HEK293 (cell line): Measurements from ENCODE around the gene METTL1.

Experiments used
- CTCF ChIA-PET: fragments of 350-600 bp; formaldehyde crosslinking; extraction: SDS; loops from one replicate; lab custom pipeline; 2021; ENCODE audit warnings: antibody characterized with exemption; lab: Yijun Ruan, JAX
- POLR2A ChIA-PET: fragments of 300-600 bp; formaldehyde crosslinking; extraction: SDS; loops from one replicate; lab custom pipeline; 2020; ENCODE audit warnings: antibody characterized with exemption, inconsistent platforms; lab: Yijun Ruan, JAX
- H3K27ac ChIP-seq: fragments of 200-500 bp; sonication (Bioruptor generic); 2 replicates; pipeline ENCODE4 v1.5.1; 2014; ENCODE audit warnings: low read depth, low read length, control low read depth, inconsistent platforms; ENCODE audit errors: extremely low read depth
- H3K36me3 ChIP-seq, 2 experiments: fragments of 200-500 bp in 1 of 2; sonication (Bioruptor generic) in 1 of 2; 1 replicate in 1 of 2; 2 replicates in 1 of 2; pipeline ENCODE4 v1.5.1; 2014 to 2017; ENCODE audit warnings: inconsistent platforms in 2 of 2, low read length in 2 of 2; ENCODE audit not compliant: control insufficient read depth in 2 of 2, insufficient read depth in 1 of 2
- H3K4me1 ChIP-seq: fragments of 200-500 bp; sonication (Bioruptor generic); 2 replicates; pipeline ENCODE4 v1.5.1; 2014; ENCODE audit warnings: mild to moderate bottlenecking, low read length, inconsistent platforms; ENCODE audit not compliant: control insufficient read depth, insufficient read depth
- H3K4me3 ChIP-seq: 2 replicates; pipeline ENCODE4 v1.5.1; 2011; ENCODE audit warnings: low read depth, mild to moderate bottlenecking, control low read depth, low read length, moderate library complexity
- H3K9me3 ChIP-seq: fragments of 200-500 bp; sonication (Bioruptor generic); 2 replicates; pipeline ENCODE4 v1.5.1; 2014; ENCODE audit warnings: low read depth, low read length, inconsistent platforms; ENCODE audit not compliant: control insufficient read depth, insufficient read depth
- GFI1B ChIP-seq: fragments of 450-650 bp; formaldehyde crosslinking; IDR thresholded peaks from 2 replicates; pipeline ENCODE4 v1.5.1; 2016; ENCODE audit warnings: missing biosample characterization, missing genetic modification characterization
- HOXA7 ChIP-seq: sonication (generic); formaldehyde crosslinking; IDR thresholded peaks from 2 replicates; pipeline ENCODE4 v1.8.1; 2022; ENCODE audit warnings: missing genetic modification reagents, borderline replicate concordance
- HOXC10 ChIP-seq: sonication (generic); formaldehyde crosslinking; IDR thresholded peaks from 2 replicates; pipeline ENCODE4 v1.8.1; 2023; ENCODE audit warnings: mild to moderate bottlenecking, missing genetic modification reagents
- IKZF3 ChIP-seq: fragments of 450-650 bp; IDR thresholded peaks from 2 replicates; pipeline ENCODE4 v1.5.0; 2018; ENCODE audit warnings: missing biosample characterization, mild to moderate bottlenecking, missing genetic modification characterization, moderate library complexity
- KLF7 ChIP-seq: fragments of 450-650 bp; formaldehyde crosslinking; IDR thresholded peaks from 2 replicates; pipeline ENCODE4 v1.5.1; 2016; ENCODE audit warnings: missing biosample characterization, missing genetic modification characterization, borderline replicate concordance
- SALL2 ChIP-seq: fragments of 450-650 bp; formaldehyde crosslinking; IDR thresholded peaks from 2 replicates; pipeline ENCODE4 v1.5.0; 2017; ENCODE audit warnings: missing biosample characterization, mild to moderate bottlenecking, missing genetic modification characterization, borderline replicate concordance
- SCRT2 ChIP-seq: fragments of 450-650 bp; formaldehyde crosslinking; IDR thresholded peaks from 2 replicates; pipeline ENCODE4 v1.5.1; 2016; ENCODE audit warnings: missing biosample characterization, missing genetic modification characterization
- TCF7L2 ChIP-seq: IDR thresholded peaks from 2 replicates; pipeline ENCODE4 v1.6.1; 2011; ENCODE audit warnings: low read depth, mild to moderate bottlenecking, inconsistent platforms, low read length, moderate library complexity, borderline replicate concordance
- TRIM28 ChIP-seq: IDR thresholded peaks from 2 replicates; pipeline ENCODE4 v1.6.1; 2011; ENCODE audit warnings: low read length, control low read depth, borderline replicate concordance
- ZBTB17 ChIP-seq: fragments of 450-650 bp; formaldehyde crosslinking; IDR thresholded peaks from 2 replicates; pipeline ENCODE4 v1.5.1; 2016; ENCODE audit warnings: missing biosample characterization, missing genetic modification characterization
- ZBTB20 ChIP-seq: fragments of 450-650 bp; formaldehyde crosslinking; IDR thresholded peaks from 2 replicates; pipeline ENCODE4 v1.5.1; 2016; ENCODE audit warnings: missing biosample characterization, missing genetic modification characterization
- ZFP69B ChIP-seq: fragments of 450-650 bp; formaldehyde crosslinking; IDR thresholded peaks from 2 replicates; pipeline ENCODE4 v1.5.1; 2016; ENCODE audit warnings: missing biosample characterization, missing genetic modification characterization
- ZIC2 ChIP-seq: fragments of 450-650 bp; formaldehyde crosslinking; IDR thresholded peaks from 2 replicates; pipeline ENCODE4 v1.5.1; 2016; ENCODE audit warnings: missing biosample characterization, missing genetic modification characterization
- ZNF214 ChIP-seq: fragments of 450-650 bp; formaldehyde crosslinking; IDR thresholded peaks from 2 replicates; pipeline ENCODE4 v1.5.1; 2017; ENCODE audit warnings: missing biosample characterization, mild to moderate bottlenecking, missing genetic modification characterization, borderline replicate concordance
- ZNF302 ChIP-seq: fragments of 450-650 bp; formaldehyde crosslinking; IDR thresholded peaks from 2 replicates; pipeline ENCODE4 v1.5.1; 2016; ENCODE audit warnings: missing biosample characterization, missing genetic modification characterization, low read depth
- ZNF354C ChIP-seq: fragments of 450-650 bp; formaldehyde crosslinking; IDR thresholded peaks from 2 replicates; pipeline ENCODE4 v1.5.1; 2016; ENCODE audit warnings: missing biosample characterization, missing genetic modification characterization, low read depth, borderline replicate concordance
- ZNF366 ChIP-seq: fragments of 450-650 bp; formaldehyde crosslinking; conservative IDR thresholded peaks from 2 replicates; pipeline ENCODE4 v1.5.1; 2016; ENCODE audit warnings: missing biosample characterization, missing genetic modification characterization
- ZNF501 ChIP-seq: fragments of 450-650 bp; formaldehyde crosslinking; IDR thresholded peaks from 2 replicates; pipeline ENCODE4 v1.5.1; 2016; ENCODE audit warnings: missing biosample characterization, missing genetic modification characterization
- ZNF513 ChIP-seq: fragments of 450-650 bp; IDR thresholded peaks from 2 replicates; pipeline ENCODE4 v1.5.1; 2018; ENCODE audit warnings: missing biosample characterization, missing genetic modification characterization
- ZNF548 ChIP-seq: fragments of 450-650 bp; formaldehyde crosslinking; IDR thresholded peaks from 2 replicates; pipeline ENCODE4 v1.5.1; 2016; ENCODE audit warnings: missing biosample characterization, missing genetic modification characterization
- ZNF580 ChIP-seq: fragments of 450-650 bp; formaldehyde crosslinking; IDR thresholded peaks from 2 replicates; pipeline ENCODE4 v1.5.1; 2016; ENCODE audit warnings: missing biosample characterization, missing genetic modification characterization
- ZNF585B ChIP-seq: fragments of 450-650 bp; formaldehyde crosslinking; IDR thresholded peaks from 2 replicates; pipeline ENCODE4 v1.5.1; 2016; ENCODE audit warnings: missing biosample characterization, missing genetic modification characterization
- ZNF600 ChIP-seq: fragments of 450-650 bp; formaldehyde crosslinking; IDR thresholded peaks from 2 replicates; pipeline ENCODE4 v1.5.1; 2016; ENCODE audit warnings: missing biosample characterization, missing genetic modification characterization
- ZNF621 ChIP-seq: fragments of 450-650 bp; formaldehyde crosslinking; IDR thresholded peaks from 2 replicates; pipeline ENCODE4 v1.5.1; 2017; ENCODE audit warnings: missing biosample characterization, missing genetic modification characterization
- ZNF76 ChIP-seq: fragments of 450-650 bp; formaldehyde crosslinking; IDR thresholded peaks from 2 replicates; pipeline ENCODE4; 2016; ENCODE audit warnings: low read depth, missing biosample characterization, missing genetic modification characterization, borderline replicate concordance
- ZNF830 ChIP-seq: fragments of 450-650 bp; IDR thresholded peaks from 2 replicates; pipeline ENCODE4 v1.5.0; 2018; ENCODE audit warnings: missing biosample characterization, missing genetic modification characterization, low read depth, mild to moderate bottlenecking, moderate library complexity
- ZNF843 ChIP-seq: fragments of 450-650 bp; formaldehyde crosslinking; IDR thresholded peaks from 2 replicates; pipeline ENCODE4 v1.5.1; 2016; ENCODE audit warnings: missing biosample characterization, missing genetic modification characterization
- ZSCAN23 ChIP-seq: fragments of 450-650 bp; formaldehyde crosslinking; IDR thresholded peaks from 2 replicates; pipeline ENCODE4 v1.5.1; 2016; ENCODE audit warnings: missing biosample characterization, missing genetic modification characterization
- ZXDB ChIP-seq: fragments of 450-650 bp; formaldehyde crosslinking; IDR thresholded peaks from 2 replicates; pipeline ENCODE4 v1.5.1; 2016; ENCODE audit warnings: missing biosample characterization, missing genetic modification characterization
- TF ChIP-seq, protein P1 (sequence below): fragments of 450-650 bp; formaldehyde crosslinking; IDR thresholded peaks from 2 replicates; pipeline ENCODE4 v1.5.1; 2016; ENCODE audit warnings: missing biosample characterization, missing genetic modification characterization
- TF ChIP-seq, protein P2 (sequence below): fragments of 450-650 bp; formaldehyde crosslinking; optimal IDR thresholded peaks from 2 replicates; pipeline ENCODE3; 2016; ENCODE audit warnings: missing biosample characterization, mild to moderate bottlenecking, missing genetic modification characterization

Gene METTL1

DNA sequence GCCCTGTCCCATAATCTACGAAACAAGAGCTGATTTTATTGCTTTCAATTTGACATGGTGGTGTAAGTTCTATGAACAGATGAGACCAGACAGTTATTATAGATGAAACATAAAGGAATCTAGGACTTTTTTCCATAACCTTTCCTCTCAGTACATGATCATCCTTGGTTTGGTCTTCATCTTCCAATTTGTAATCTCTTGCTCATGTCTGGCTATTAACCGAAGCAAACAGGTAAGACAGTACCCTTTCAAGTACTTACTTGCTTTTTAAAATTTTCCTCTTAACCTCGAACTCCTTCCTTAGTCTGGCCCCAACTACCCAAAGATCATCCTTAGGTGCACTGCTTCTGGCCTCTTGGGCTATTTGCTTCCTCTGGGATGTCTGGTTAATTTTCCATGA lies 25.9 kb downstream of the METTL1 start:
- H3K4me1 ChIP-seq: 0 out of 2 replicates have a peak, but pooled peaks cover 2% of the 10 kb centered on the region
- ChIA-PET CTCF (no interaction called here), POLR2A (interaction anchor here (0.6 to 2.4 kb wide), 4 partner anchors 13 to 37 kb away, joined by 3 to 10 read pairs (median 8); partner anchors contain the start of genes EEF1AKMT3, METTL1 and TSFM)
- no peak overlapping the region for H3K27ac ChIP-seq
- H3K36me3 ChIP-seq: peaks cover 17 to 52% of the 10 kb centered on the region in 2 experiments
- H3K9me3 ChIP-seq: no peaks in the 10 kb centered on the region
- TF ChIP-seq ZIC2 (tag by site-specific recombination) (no peak), ZBTB17 (tag by site-specific recombination) (peak; percentile 76)
- peak overlapping the region; percentile 69 for H3K4me3 ChIP-seq

DNA sequence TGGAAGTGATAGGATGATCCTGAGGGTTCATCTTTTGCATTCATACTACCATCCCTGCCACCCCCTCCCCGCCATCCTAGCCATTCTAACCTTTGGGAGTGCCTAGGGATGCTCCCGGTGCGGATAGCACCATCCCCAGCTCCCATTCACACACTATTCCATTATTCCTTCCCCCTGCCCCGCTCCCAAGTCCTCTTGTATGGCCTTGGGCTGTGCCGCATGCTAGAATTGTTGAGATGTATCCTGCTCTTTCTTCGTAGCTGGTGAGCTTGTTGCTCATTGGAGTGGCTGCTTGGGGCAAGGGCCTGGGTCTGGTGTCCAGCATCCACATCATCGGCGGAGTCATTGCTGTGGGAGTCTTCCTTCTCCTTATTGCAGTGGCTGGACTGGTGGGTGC lies 26.4 kb downstream of the METTL1 start:
- Histone ChIP-seq H3K4me3 (peak overlapping the region; percentile 69), H3K9me3 (no peaks in the 10 kb centered on the region), H3K27ac (peak overlapping the region; percentile 80), H3K4me1 (0 out of 2 replicates have a peak, but pooled peaks cover 2% of the 10 kb centered on the region), H3K36me3 (peaks cover 17 to 46% of the 10 kb centered on the region in 2 experiments)
- POLR2A ChIA-PET: interaction anchor here (0.6 to 2.4 kb wide), 11 partner anchors 9 to 222 kb away, joined by 3 to 15 read pairs (median 6); partner anchors contain the start of genes CYP27B1, EEF1AKMT3, METTL1 and TSFM
- CTCF ChIA-PET: interaction anchor here (1.6 to 2.7 kb wide), 2 partner anchors 14 to 19 kb away, joined by 7 to 22 read pairs; no protein-coding TSS in a partner anchor
- TF ChIP-seq ZNF354C (no peak), ZXDB (tag by site-specific recombination) (no peak), ZNF76 (tag by site-specific recombination) (0 out of 2 replicates have a peak, but pooled peaks have one; percentile 0), KLF7 (tag by site-specific recombination) (no peak), HOXC10 (CRISPR knock-in tag) (no peak), ZSCAN23 (tag by site-specific recombination) (no peak), ZNF366 (tag by site-specific recombination) (peak; percentile 86), SCRT2 (tag by site-specific recombination) (peak; percentile 32; the same call in 1 of the 2 replicates), ZNF214 (tag by site-specific recombination) (no peak), ZNF843 (no peak), HOXA7 (CRISPR knock-in tag) (no peak), SALL2 (tag by site-specific recombination) (no peak), ZNF302 (tag by site-specific recombination) (no peak), ZNF830 (tag by site-specific recombination) (no peak), TCF7L2 (no peak), ZNF600 (tag by site-specific recombination) (peak; percentile 60), ZNF513 (tag by site-specific recombination) (no peak), TRIM28 (no peak; the same call in 1 of the 2 replicates), ZNF548 (tag by site-specific recombination) (no peak), ZNF501 (tag by site-specific recombination) (0 out of 2 replicates have a peak, but pooled peaks have one; percentile 15), ZFP69B (no peak), IKZF3 (tag by site-specific recombination) (peak; percentile 64; the same call in 1 of the 2 replicates), ZNF580 (0 out of 2 replicates have a peak, but pooled peaks have one; percentile 5), ZNF585B (tag by site-specific recombination) (no peak), ZNF621 (tag by site-specific recombination) (no peak), GFI1B (tag by site-specific recombination) (no peak), ZBTB20 (tag by site-specific recombination) (peak; percentile 30)
- TF ChIP-seq, protein P1, sequence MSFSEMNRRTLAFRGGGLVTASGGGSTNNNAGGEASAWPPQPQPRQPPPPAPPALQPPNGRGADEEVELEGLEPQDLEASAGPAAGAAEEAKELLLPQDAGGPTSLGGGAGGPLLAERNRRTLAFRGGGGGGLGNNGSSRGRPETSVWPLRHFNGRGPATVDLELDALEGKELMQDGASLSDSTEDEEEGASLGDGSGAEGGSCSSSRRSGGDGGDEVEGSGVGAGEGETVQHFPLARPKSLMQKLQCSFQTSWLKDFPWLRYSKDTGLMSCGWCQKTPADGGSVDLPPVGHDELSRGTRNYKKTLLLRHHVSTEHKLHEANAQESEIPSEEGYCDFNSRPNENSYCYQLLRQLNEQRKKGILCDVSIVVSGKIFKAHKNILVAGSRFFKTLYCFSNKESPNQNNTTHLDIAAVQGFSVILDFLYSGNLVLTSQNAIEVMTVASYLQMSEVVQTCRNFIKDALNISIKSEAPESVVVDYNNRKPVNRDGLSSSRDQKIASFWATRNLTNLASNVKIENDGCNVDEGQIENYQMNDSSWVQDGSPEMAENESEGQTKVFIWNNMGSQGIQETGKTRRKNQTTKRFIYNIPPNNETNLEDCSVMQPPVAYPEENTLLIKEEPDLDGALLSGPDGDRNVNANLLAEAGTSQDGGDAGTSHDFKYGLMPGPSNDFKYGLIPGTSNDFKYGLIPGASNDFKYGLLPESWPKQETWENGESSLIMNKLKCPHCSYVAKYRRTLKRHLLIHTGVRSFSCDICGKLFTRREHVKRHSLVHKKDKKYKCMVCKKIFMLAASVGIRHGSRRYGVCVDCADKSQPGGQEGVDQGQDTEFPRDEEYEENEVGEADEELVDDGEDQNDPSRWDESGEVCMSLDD (tag by site-specific recombination): no peak
- TF ChIP-seq, protein P2, sequence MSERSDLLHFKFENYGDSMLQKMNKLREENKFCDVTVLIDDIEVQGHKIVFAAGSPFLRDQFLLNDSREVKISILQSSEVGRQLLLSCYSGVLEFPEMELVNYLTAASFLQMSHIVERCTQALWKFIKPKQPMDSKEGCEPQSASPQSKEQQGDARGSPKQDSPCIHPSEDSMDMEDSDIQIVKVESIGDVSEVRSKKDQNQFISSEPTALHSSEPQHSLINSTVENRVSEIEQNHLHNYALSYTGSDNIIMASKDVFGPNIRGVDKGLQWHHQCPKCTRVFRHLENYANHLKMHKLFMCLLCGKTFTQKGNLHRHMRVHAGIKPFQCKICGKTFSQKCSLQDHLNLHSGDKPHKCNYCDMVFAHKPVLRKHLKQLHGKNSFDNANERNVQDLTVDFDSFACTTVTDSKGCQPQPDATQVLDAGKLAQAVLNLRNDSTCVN (tag by site-specific recombination): no peak
